ENCODE measurements around the gene D2HGDH.
A peak's percentile ranks its signal among the peaks of the same experiment; 100 is the strongest.

D2HGDH gene

DNA sequence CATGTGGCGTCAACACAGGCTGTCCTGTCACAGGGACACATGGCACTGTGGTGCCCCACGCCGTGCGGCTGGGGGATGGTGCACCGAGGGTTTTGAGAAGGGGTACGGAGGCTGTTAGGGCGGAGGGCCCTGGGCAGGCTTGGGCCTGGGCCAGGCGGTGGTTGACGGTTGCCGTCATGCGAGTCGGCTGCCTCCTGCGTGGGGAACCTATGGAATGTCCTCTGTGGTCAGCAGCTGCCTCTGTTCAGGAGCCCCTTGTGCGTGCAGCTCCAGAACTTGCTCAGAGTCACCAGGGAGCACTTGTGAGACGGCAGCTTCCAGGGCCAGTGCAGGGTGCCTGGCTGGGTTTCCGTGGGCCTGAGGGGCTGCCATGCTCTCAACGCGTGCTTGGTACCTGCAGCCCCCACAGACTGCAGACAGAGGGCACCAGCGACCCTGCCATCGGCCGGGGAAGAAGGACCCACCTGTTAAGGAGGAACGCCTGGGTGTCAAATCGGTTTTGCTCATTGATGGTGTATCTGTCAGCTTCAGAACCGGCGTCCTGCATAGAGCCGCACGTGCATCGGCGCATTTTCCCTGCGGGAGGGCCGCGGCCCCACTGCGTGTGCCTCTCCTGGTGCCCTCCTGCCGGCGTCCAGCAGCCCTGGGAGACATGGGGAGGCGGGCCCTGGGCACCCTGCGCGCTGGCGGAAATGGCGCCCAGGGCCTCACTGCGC, 10.0 kb upstream of the D2HGDH start:
- TF ChIP-seq, protein P1, sequence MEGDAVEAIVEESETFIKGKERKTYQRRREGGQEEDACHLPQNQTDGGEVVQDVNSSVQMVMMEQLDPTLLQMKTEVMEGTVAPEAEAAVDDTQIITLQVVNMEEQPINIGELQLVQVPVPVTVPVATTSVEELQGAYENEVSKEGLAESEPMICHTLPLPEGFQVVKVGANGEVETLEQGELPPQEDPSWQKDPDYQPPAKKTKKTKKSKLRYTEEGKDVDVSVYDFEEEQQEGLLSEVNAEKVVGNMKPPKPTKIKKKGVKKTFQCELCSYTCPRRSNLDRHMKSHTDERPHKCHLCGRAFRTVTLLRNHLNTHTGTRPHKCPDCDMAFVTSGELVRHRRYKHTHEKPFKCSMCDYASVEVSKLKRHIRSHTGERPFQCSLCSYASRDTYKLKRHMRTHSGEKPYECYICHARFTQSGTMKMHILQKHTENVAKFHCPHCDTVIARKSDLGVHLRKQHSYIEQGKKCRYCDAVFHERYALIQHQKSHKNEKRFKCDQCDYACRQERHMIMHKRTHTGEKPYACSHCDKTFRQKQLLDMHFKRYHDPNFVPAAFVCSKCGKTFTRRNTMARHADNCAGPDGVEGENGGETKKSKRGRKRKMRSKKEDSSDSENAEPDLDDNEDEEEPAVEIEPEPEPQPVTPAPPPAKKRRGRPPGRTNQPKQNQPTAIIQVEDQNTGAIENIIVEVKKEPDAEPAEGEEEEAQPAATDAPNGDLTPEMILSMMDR (IDR thresholded peaks at IDR 0.05; ENCODE audit: low read depth, low read length, missing control alignments) = peak; percentile 27
- DNase-seq (ENCODE audit: low read depth) = no peak
- H3K4me3 ChIP-seq (ENCODE audit: low read depth, low read length) = no peak overlapping the region
- in situ Hi-C loops (cut with HindIII; ENCODE audit: low sequenced_read_pairs) = loop anchor here (10.0 kb wide), 1 partner anchor 50 kb away; no protein-coding TSS in a partner anchor

GRCh38 chr2:241724975-241725870, 9.2 kb upstream of the D2HGDH start:
- in situ Hi-C loops (cut with HindIII; ENCODE audit: low sequenced_read_pairs) = loop anchor here (10.0 kb wide), 1 partner anchor 50 kb away; no protein-coding TSS in a partner anchor
- no peak overlapping the region for H3K4me3 ChIP-seq (ENCODE audit: low read depth, low read length)
- TF ChIP-seq, protein P1 (IDR thresholded peaks at IDR 0.05; ENCODE audit: low read depth, low read length, missing control alignments) = no peak
- DNase-seq (ENCODE audit: low read depth) = no peak

- no peak overlapping the region for H3K4me3 ChIP-seq (ENCODE audit: low read depth, low read length)
- in situ Hi-C loops (cut with HindIII; ENCODE audit: low sequenced_read_pairs) = loop anchor here (10.0 kb wide), 1 partner anchor 52 kb away; no protein-coding TSS in a partner anchor
- TF ChIP-seq, protein P1 (IDR thresholded peaks at IDR 0.05; ENCODE audit: low read depth, low read length, missing control alignments) = no peak
- DNase-seq (ENCODE audit: low read depth) = no peak
These were observed 8.0 kb upstream of the D2HGDH start for GRCh38 chr2:241726459-241726858.

DNA sequence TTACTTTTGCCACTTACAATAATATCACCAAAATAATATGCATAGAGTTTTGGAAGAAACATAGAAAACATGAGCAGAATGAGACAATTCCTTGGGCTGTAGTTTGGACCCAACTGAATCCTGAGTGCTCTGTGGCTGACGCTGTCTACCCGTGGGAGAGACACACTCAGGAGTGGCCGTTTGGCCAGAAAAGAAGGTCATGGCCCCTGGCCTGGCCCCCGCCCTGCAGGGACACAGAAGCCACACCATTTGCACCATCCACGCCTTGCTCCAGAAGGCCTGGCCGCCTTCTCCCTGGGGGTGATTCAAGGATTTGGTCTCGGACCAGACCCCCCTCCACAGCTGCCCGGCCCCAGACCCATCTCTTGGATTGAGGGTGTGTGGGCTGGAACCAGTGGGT, 6.4 kb upstream of the D2HGDH start:
- DNase-seq (ENCODE audit: low read depth) = no peak
- in situ Hi-C loops (cut with HindIII; ENCODE audit: low sequenced_read_pairs) = loop anchor here (10.0 kb wide), 1 partner anchor 53 kb away; no protein-coding TSS in a partner anchor
- H3K4me3 ChIP-seq (ENCODE audit: low read depth, low read length) = no peak overlapping the region
- TF ChIP-seq, protein P1 (IDR thresholded peaks at IDR 0.05; ENCODE audit: low read depth, low read length, missing control alignments) = no peak

GRCh38 chr2:241728627-241729026, 5.8 kb upstream of the D2HGDH start:
- TF ChIP-seq, protein P1 (IDR thresholded peaks at IDR 0.05; ENCODE audit: low read depth, low read length, missing control alignments) = no peak
- no peak for DNase-seq (ENCODE audit: low read depth)
- in situ Hi-C loops (cut with HindIII; ENCODE audit: low sequenced_read_pairs) = loop anchor here (10.0 kb wide), 1 partner anchor 54 kb away; no protein-coding TSS in a partner anchor

DNA sequence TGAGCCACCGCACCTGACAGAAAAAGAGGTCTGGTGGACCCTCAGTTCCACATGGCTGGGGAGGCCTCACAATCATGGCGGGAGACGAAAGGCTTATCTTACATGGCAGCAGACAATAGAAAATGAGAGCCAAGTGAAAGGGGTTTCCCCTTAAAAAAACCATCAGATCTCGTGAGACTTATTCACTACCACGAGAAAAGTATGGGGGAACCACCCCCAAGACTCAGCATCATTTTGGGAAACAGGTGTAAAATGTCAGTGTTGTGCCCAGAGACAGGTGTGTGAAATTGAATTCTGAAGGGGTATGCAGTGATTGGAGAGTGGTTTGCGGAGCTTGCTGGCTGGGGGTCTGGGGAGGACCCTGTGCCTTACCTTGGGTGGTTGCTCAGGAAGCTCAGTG, 4.6 kb upstream of the D2HGDH start:
- in situ Hi-C loops (cut with HindIII; ENCODE audit: low sequenced_read_pairs) = loop anchor here (10.0 kb wide), 1 partner anchor 55 kb away; no protein-coding TSS in a partner anchor
- no peak overlapping the region for H3K4me3 ChIP-seq (ENCODE audit: low read depth, low read length)
- no peak for DNase-seq (ENCODE audit: low read depth)
- TF ChIP-seq, protein P1 (IDR thresholded peaks at IDR 0.05; ENCODE audit: low read depth, low read length, missing control alignments) = no peak

More at GRCh38 chr2:241728627-241729026, 5.8 kb upstream of the D2HGDH start:
- H3K4me3 ChIP-seq (ENCODE audit: low read depth, low read length) = no peak overlapping the region
